ENCODE data around the gene GFER. TPM values are rescaled to one million over a fixed set of nuclear protein-coding genes. Genes with fewer than 3 reads are reported as not detected.

GFER gene
- total and polyA plus RNA-seq, 9 of the 15 experiments (the other 6 are each of a cell fraction or from before 2014, with no cell fraction given), result 4.3 to 53.7 (median 19.8) TPM

DNA sequence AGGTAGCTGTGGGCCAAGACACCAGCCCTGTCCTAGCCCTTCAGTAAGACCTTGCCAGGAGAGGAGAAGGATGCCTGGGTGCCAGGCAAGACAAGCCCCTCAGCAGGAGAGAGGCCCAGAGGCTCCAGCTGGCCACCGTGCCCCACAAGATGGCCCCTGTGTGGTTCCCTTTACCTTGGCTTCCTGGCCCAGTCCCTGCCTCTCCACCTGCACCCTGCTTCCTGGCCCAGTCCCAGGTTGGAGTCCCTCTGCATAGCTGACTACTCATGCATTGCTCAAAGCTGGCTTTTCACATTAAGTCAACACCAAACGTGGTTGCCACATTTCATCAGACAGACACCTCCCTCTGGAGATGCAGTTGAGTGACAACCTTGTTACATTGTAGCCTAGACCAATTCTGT is 9.7 kb downstream of the GFER start (continued):
- no peak for TF ChIP-seq CREB3L1 (IDR thresholded peaks at IDR 0.05; ENCODE audit: borderline replicate concordance, low read depth)
- no peak for TF ChIP-seq ZNF12 (CRISPR knock-in tag; IDR thresholded peaks at IDR 0.05)
- no peak for TF ChIP-seq ZBTB43 (CRISPR knock-in tag; IDR thresholded peaks at IDR 0.05)
- TF ChIP-seq, protein P1, sequence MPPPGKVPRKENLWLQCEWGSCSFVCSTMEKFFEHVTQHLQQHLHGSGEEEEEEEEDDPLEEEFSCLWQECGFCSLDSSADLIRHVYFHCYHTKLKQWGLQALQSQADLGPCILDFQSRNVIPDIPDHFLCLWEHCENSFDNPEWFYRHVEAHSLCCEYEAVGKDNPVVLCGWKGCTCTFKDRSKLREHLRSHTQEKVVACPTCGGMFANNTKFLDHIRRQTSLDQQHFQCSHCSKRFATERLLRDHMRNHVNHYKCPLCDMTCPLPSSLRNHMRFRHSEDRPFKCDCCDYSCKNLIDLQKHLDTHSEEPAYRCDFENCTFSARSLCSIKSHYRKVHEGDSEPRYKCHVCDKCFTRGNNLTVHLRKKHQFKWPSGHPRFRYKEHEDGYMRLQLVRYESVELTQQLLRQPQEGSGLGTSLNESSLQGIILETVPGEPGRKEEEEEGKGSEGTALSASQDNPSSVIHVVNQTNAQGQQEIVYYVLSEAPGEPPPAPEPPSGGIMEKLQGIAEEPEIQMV (tag; conservative IDR thresholded peaks at IDR 0.05; ENCODE audit: low read depth), result 0 out of 2 replicates have a peak, but pooled peaks have one; percentile 34
- no peak for TF ChIP-seq ZNF184 (CRISPR knock-in tag; IDR thresholded peaks at IDR 0.05)
- no peak for TF ChIP-seq TSC22D4 (tag; IDR thresholded peaks at IDR 0.05)
- TF ChIP-seq, protein P2, sequence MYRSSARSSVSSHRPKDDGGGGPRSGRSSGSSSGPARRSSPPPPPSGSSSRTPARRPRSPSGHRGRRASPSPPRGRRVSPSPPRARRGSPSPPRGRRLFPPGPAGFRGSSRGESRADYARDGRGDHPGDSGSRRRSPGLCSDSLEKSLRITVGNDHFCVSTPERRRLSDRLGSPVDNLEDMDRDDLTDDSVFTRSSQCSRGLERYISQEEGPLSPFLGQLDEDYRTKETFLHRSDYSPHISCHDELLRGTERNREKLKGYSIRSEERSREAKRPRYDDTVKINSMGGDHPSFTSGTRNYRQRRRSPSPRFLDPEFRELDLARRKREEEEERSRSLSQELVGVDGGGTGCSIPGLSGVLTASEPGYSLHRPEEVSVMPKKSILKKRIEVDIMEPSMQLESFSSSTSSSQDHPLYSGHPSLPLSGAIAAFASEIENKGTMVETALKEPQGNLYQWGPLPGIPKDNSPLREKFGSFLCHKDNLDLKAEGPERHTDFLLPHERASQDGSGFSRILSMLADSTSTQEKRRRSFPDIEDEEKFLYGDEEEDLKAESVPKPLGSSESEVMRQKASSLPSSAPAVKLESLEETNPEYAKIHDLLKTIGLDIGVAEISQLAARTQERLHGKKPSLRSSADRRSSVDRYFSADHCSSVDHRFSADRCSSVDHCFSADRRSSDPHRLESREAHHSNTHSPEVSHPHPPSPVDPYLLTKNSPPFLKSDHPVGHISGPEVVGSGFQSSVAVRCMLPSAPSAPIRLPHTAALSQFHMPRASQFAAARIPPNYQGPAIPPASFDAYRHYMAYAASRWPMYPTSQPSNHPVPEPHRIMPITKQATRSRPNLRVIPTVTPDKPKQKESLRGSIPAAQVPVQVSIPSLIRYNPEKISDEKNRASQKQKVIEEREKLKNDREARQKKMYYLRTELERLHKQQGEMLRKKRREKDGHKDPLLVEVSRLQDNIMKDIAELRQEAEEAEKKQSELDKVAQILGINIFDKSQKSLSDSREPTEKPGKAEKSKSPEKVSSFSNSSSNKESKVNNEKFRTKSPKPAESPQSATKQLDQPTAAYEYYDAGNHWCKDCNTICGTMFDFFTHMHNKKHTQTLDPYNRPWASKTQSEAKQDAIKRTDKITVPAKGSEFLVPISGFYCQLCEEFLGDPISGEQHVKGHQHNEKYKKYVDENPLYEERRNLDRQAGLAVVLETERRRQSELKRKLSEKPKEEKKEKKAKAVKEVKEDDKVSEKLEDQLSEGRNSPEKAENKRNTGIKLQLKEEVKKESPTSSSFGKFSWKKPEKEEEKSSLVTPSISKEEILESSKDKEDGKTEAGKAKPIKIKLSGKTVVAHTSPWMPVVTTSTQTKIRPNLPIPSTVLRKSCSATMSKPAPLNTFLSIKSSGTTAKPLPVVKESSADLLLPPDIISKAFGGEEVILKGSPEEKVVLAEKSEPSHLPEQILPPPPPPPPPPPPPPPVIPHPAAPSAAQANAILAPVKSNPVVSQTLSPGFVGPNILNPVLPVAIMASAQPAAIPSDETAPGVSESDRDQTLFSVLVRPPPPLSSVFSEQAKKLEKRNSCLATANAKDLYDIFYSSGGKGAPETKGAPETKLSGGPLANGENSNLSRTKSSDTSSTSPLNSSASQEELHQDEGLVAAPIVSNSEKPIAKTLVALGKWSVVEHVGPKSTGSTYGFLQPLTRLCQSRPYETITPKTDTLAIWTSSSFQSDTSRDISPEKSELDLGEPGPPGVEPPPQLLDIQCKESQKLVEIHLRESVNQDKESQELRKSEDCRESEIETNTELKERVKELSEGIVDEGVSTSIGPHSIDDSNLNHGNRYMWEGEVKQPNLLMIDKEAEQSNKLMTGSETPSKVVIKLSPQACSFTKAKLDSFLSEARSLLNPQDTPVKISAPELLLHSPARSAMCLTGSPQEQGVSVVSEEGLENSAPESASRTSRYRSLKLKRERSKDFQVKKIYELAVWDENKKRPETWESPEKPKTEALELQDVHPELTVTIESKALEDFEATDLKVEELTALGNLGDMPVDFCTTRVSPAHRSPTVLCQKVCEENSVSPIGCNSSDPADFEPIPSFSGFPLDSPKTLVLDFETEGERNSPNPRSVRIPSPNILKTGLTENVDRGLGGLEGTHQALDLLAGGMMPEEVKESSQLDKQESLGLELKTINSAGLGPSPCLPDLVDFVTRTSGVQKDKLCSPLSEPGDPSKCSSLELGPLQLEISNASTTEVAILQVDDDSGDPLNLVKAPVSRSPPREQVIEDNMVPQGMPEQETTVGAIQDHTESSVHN (IDR thresholded peaks at IDR 0.05; ENCODE audit: borderline replicate concordance in 1 of 2, low read depth in 1 of 2), result no peak
- TF ChIP-seq CHD1 (IDR thresholded peaks at IDR 0.05; ENCODE audit: low read length), result no peak
- peak; percentile 59; the same call in 1 of the 2 replicates for TF ChIP-seq ZNF311 (CRISPR knock-in tag; IDR thresholded peaks at IDR 0.05)
- no peak for TF ChIP-seq RHOXF2B (CRISPR knock-in tag; conservative IDR thresholded peaks at IDR 0.05)
- TF ChIP-seq HCFC1 (IDR thresholded peaks at IDR 0.05; ENCODE audit: low read depth, low read length), result no peak
- no peak for TF ChIP-seq XRCC5 (IDR thresholded peaks at IDR 0.05; ENCODE audit: low read depth, low read length)
- TF ChIP-seq SNRNP70 (optimal IDR thresholded peaks at IDR 0.05; ENCODE audit: low read depth, low read length), result no peak
